Pancreas (tissue), 10 donors: Measurements from ENCODE around the gene PRRG4. TPM values are rescaled to one million over a fixed set of nuclear protein-coding genes. Genes with fewer than 3 reads are reported as not detected.
"Not testable (repeated sequence)": the region's sequence is repeated elsewhere in the genome, so short reads cannot be mapped to it uniquely, and the experiment has no call there.

Source experiments
- ATAC-seq, 4 donors: fragments of 200-7000 bp; cut with Tn5 transposase; one replicate each; pipeline versions ENCODE4 v1.8.0 to v1.9.1; 2020; ENCODE audit warnings: mild to moderate bottlenecking in 4 of 4, moderate library complexity in 4 of 4
- DNase-seq, 6 donors: peaks; one replicate each; pipeline ENCODE4 v3.0.0-alpha.2; 2020
- FAIRE-seq: peaks from 2 replicates; lab custom pipeline; 2012; peaks lifted over from hg19 to GRCh38; lab: Jason Lieb, UNC
- H3K27ac ChIP-seq, 4 donors: fragments of 200-600 bp; sonication (generic); 1 replicate in 3 of 4; 2 replicates in 1 of 4; pipeline versions ENCODE4 v1.5.0 to v1.8.0; 2020
- H3K27me3 ChIP-seq, 4 donors: fragments of 200-600 bp; one replicate each; pipeline ENCODE4 v1.8.0; 2021
- H3K36me3 ChIP-seq, 3 donors: fragments of 200-600 bp; sonication (generic) in 1 of 3; one replicate each; pipeline versions ENCODE4 v1.5.0 to v1.8.0; 2020 to 2021
- H3K4me1 ChIP-seq, 3 donors: fragments of 200-600 bp; one replicate each; pipeline ENCODE4 v1.8.0; 2021
- H3K4me3 ChIP-seq, 4 donors: fragments of 200-600 bp; sonication (generic) in 2 of 4; one replicate each; pipeline versions ENCODE4 v1.5.0 to v1.8.0; 2020 to 2021
- H3K9me3 ChIP-seq, 4 donors: fragments of 200-600 bp; one replicate each; pipeline ENCODE4 v1.8.0; 2021
- WGBS, 2 donors: extraction: QIAGEN DNeasy Blood & Tissue Kit; methylation state at CpG; one replicate each; pipeline ENCODE4 v1.1.7; 2013; 5-methylcytosine and 5-hydroxymethylcytosine counted together
- intact Hi-C, 3 donors: fragments of 100-400 bp; cut with DNase I; formaldehyde crosslinking; loops; one replicate each; pipeline versions ENCODE4 v1.11.1 to v1.14.2; 2022
- polyA plus RNA-seq, 2 donors: library from polyadenylated mRNA; stranded (reverse); fragments of 200-250 nt; gene quantifications; one replicate each; pipeline ENCODE4 v1.2.3, GENCODE V29; 2013
- total RNA-seq, 6 donors: library from RNA; stranded (reverse); fragmentation: NEBNext Ultra II Directional in 4 of 6; extraction: Animal tissue kit (Norgen Biotek cat#: 25700) in 4 of 6; gene quantifications; one replicate each; pipeline versions ENCODE4 v1.2.1 to v1.2.4, GENCODE V29; 2021 to 2023
- TF ChIP-seq, protein P1 (sequence below), 4 donors: fragments of 200-600 bp; sonication (generic) in 3 of 4; IDR thresholded peaks; one replicate each; pipeline versions ENCODE4 v1.5.0 to v1.8.0; 2021; ENCODE audit warnings: antibody characterized with exemption in 4 of 4
- donor health status: healthy with polysubstance abuse.
- donor health status: DM: no; HTN: no; CAD: no; lungs with moderate emphysema.
- donor health status: DM: no; HTN: no; CAD: no.
- donor health status: control.
- donor health status: control.
- donor health status: Bipolar disorder and iron deficiency.
- donor health status: DM: yes; HTN: yes; CAD: no.
- donor health status: DM: no; HTN: no; CAD: no.
- donor health status: DM: no; HTN: no; CAD: no.
- donor health status: DM: yes; HTN: yes; CAD: no.

The PRRG4 gene
- total and polyA plus RNA-seq, 8 donors = 1.3 to 7.3 (median 2.0) TPM

- no peak for FAIRE-seq
- DNase-seq = no peak
- TF ChIP-seq, protein P1, sequence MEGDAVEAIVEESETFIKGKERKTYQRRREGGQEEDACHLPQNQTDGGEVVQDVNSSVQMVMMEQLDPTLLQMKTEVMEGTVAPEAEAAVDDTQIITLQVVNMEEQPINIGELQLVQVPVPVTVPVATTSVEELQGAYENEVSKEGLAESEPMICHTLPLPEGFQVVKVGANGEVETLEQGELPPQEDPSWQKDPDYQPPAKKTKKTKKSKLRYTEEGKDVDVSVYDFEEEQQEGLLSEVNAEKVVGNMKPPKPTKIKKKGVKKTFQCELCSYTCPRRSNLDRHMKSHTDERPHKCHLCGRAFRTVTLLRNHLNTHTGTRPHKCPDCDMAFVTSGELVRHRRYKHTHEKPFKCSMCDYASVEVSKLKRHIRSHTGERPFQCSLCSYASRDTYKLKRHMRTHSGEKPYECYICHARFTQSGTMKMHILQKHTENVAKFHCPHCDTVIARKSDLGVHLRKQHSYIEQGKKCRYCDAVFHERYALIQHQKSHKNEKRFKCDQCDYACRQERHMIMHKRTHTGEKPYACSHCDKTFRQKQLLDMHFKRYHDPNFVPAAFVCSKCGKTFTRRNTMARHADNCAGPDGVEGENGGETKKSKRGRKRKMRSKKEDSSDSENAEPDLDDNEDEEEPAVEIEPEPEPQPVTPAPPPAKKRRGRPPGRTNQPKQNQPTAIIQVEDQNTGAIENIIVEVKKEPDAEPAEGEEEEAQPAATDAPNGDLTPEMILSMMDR (IDR thresholded peaks at IDR 0.05) = no peak
- H3K4me1 ChIP-seq = no peaks in the 10 kb centered on the region
- no peaks in the 10 kb centered on the region for H3K36me3 ChIP-seq
- ATAC-seq = no peak
- H3K4me3 ChIP-seq = no peak overlapping the region
- H3K9me3 ChIP-seq = no peaks in the 10 kb centered on the region
- intact Hi-C loops = no loop called here
- no peak overlapping the region for H3K27ac ChIP-seq
- H3K27me3 ChIP-seq = no peaks in the 10 kb centered on the region
These were observed 9.2 kb upstream of the PRRG4 start for GRCh38 chr11:32820497-32820896.

DNA sequence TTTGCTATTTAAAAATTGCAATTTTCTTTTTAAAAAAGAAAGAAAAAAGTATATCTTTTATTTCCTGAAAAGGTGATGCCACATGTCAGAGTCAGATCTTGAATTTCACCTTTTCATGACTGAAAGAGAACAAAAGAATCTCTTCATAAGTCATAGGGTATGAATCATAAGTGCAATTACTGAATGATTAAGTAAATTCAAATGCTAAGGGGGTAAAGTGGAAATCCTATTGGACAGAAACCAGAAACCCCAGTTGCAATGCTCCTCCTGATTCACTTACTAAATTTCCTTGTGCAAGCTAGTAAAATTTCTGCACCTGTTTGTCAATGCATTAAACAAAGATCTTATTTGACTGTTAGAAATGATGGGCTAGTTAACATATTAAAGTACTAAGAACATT lies 8.2 kb upstream of the PRRG4 start:
- no peak for ATAC-seq
- TF ChIP-seq, protein P1 (IDR thresholded peaks at IDR 0.05) = no peak
- no peak for DNase-seq
- no peak overlapping the region for H3K4me3 ChIP-seq
- H3K27ac ChIP-seq = no peak overlapping the region
- H3K27me3 ChIP-seq = no peaks in the 10 kb centered on the region
- no peak for FAIRE-seq
- intact Hi-C loops = no loop called here
- H3K9me3 ChIP-seq = no peaks in the 10 kb centered on the region
- no peaks in the 10 kb centered on the region for H3K4me1 ChIP-seq
- H3K36me3 ChIP-seq = no peaks in the 10 kb centered on the region

DNA sequence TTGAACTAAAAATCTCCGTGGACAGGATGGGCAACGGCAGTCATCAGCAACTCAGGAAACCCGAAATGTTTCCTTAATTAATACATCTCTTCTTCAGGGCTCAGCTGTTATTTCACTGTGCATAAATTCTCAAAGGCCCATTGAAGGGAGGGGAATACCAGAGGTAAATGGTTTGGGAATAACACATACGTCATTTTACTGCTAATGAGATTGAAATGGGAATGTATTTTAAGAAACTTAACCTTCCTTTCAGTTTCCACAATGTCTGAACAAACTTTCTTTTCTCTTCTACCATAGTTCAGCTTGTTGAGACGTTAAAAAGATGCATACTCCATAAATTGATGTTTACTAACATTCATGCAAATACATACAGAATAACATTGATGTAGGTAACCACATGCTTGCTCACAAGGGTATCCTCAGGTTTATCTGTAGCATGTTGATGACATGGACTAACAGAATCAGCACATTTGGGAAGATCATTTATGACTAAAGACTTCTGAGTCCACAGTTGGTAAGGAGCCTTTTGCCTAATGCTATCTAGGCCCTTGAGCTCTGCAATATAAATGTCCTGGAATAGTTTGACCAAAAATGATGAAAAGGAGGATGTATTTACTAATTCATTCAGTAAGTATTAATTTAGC lies 7.7 kb upstream of the PRRG4 start:
- Histone ChIP-seq H3K4me1 (no peaks in the 10 kb centered on the region), H3K4me3 (no peak overlapping the region), H3K27ac (no peak overlapping the region), H3K36me3 (no peaks in the 10 kb centered on the region), H3K9me3 (no peaks in the 10 kb centered on the region), H3K27me3 (no peaks in the 10 kb centered on the region)
- DNase-seq (no peak), ATAC-seq (no peak), FAIRE-seq (no peak)
- intact Hi-C loops = no loop called here
- TF ChIP-seq, protein P1 (IDR thresholded peaks at IDR 0.05) = no peak
- 67 to 79% methylated on average over 5 of the region's 5 CpGs for WGBS, 2 donors

DNA sequence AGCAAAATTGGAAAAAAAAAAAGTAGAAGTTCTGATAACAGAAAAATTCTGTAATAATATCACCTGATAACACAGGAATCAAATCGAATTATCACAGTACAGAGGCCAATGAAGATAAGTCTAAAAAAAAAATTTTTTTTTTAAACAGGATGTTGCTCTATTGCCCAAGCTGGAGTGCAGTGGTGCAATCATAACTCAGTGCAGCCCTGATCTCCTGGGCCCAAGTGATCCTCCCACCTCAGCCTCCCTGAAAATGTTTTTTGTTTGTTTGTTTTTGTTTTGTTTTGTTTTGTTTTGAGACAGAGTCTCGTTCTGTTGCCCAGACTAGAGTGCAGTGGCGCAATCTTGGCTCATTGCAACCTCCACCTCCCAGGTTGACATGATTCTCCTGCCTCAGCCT lies 6.1 kb upstream of the PRRG4 start:
- WGBS, 2 donors = 71 to 83% methylated on average over 3 of the region's 3 CpGs
- H3K4me3 ChIP-seq, H3K27me3 ChIP-seq, DNase-seq, intact Hi-C loops, FAIRE-seq, H3K4me1 ChIP-seq, ATAC-seq, H3K27ac ChIP-seq, H3K9me3 ChIP-seq, H3K36me3 ChIP-seq: not testable (repeated sequence)

GRCh38 chr11:32826113-32826512 lies 3.6 kb upstream of the PRRG4 start:
- no peak for DNase-seq
- H3K4me3 ChIP-seq = no peak overlapping the region
- H3K27ac ChIP-seq = no peak overlapping the region
- intact Hi-C loops = no loop called here
- no peaks in the 10 kb centered on the region for H3K36me3 ChIP-seq
- no peaks in the 10 kb centered on the region for H3K9me3 ChIP-seq
- no peak for FAIRE-seq
- no peaks in the 10 kb centered on the region for H3K27me3 ChIP-seq
- TF ChIP-seq, protein P1 (IDR thresholded peaks at IDR 0.05) = no peak
- WGBS, 2 donors = 29 to 40% methylated on average over 3 of the region's 3 CpGs
- ATAC-seq = no peak
- peaks cover 0 to 7% (median 0%) of the 10 kb centered on the region in 3 donors for H3K4me1 ChIP-seq
